Measurements from ENCODE around the gene MRPS31. TPM values are rescaled to one million over a fixed set of nuclear protein-coding genes. Genes with fewer than 3 reads are reported as not detected.

The MRPS31 gene
- total RNA-seq, 1 donor from 2014 or later, result 11.3 TPM

DNA sequence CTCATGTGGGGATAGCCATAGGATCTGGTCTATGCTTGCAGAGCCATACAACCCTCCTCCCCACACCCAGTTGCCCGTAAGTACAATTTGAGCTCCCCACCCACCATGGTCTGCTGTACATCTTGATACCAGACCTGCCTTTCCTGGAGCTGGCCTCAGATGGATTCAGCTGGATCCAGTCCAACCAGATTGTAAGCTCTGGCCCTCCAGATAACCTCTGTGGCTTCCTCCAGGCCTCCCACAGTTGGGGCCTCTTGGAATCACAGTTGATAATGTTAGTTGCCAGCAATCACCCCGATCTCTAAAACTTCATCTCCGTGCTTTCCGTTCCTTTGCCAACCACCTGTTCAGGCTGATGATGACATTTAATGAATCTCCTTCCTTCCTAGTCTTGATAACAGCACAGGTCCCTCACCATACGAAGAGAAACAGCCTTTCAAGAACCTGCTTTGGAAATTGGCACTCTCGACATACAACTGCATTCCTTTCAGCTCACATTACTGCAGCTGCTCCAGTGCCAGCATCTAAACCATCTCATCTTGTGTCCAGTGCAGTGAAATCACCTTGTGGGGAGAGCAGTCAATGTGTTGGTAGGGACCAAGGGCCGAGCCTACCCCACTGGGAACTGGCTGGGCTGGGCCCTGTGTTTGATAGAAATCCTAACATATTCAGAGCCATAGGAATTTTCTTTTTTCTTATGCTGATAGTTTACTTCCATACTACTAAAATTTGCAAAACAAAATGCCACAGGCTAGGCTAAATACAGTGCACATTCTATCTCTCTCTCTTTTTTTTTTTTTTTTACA is 89.4 kb downstream of the MRPS31 start:
- Histone ChIP-seq H3K27me3 (ENCODE audit: control insufficient read depth, insufficient read depth, low read length) (no peaks in the 10 kb centered on the region), H3K36me3 (ENCODE audit: control insufficient read depth, insufficient read depth, low read length) (no peaks in the 10 kb centered on the region), H3K4me3 (ENCODE audit: low read depth, low read length) (no peak overlapping the region)
- TF ChIP-seq CTCF (IDR thresholded peaks at IDR 0.05; ENCODE audit: insufficient read depth, low read length, severe bottlenecking), result no peak
- FAIRE-seq (no peak), DNase-seq (ENCODE audit: low read depth) (no peak)

- DNase-seq (ENCODE audit: low read depth) (no peak), FAIRE-seq (no peak)
- Histone ChIP-seq H3K4me3 (ENCODE audit: low read depth, low read length) (no peak overlapping the region), H3K36me3 (ENCODE audit: control insufficient read depth, insufficient read depth, low read length) (no peaks in the 10 kb centered on the region), H3K27me3 (ENCODE audit: control insufficient read depth, insufficient read depth, low read length) (no peaks in the 10 kb centered on the region)
- no peak for TF ChIP-seq CTCF (IDR thresholded peaks at IDR 0.05; ENCODE audit: insufficient read depth, low read length, severe bottlenecking)
Measured at GRCh38 chr13:40680659-40681323, 90.2 kb downstream of the MRPS31 start.

DNA sequence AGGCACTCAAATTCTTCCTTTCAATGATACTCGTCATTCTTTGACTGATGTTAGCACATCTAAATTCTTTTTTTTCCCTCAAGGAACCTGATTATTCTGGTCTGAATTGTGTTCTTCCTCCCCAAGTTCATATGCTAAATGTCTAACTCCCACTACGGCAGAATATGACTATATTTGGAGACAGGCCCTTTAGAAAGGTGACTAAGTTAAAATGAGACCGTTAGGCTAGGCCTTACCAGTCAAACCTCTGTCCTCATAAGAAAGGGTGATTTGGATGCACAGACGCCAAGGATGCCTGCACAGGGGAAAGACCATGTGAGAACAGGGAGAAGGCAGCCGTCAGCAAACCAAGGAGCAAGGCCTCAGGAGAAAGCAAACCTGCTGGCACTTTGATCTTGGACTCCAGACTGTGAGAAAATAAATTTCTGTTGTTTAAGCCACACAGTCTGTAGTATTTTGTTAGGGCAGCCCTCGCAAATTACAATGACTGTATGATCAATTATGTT is 91.5 kb downstream of the MRPS31 start:
- no peak for DNase-seq (ENCODE audit: low read depth)
- no peak overlapping the region for H3K4me3 ChIP-seq (ENCODE audit: low read depth, low read length)
- no peaks in the 10 kb centered on the region for H3K36me3 ChIP-seq (ENCODE audit: control insufficient read depth, insufficient read depth, low read length)
- no peak for FAIRE-seq
- no peaks in the 10 kb centered on the region for H3K27me3 ChIP-seq (ENCODE audit: control insufficient read depth, insufficient read depth, low read length)
- TF ChIP-seq CTCF (IDR thresholded peaks at IDR 0.05; ENCODE audit: insufficient read depth, low read length, severe bottlenecking), result no peak

Other genes starting within 250 kb of the MRPS31 start
- 7.6 and 12.2 TPM in 2 replicates for gene FOXO1, start 104.5 kb downstream of the MRPS31 start, total RNA-seq
- gene SLC25A15, start 18.4 kb upstream of the MRPS31 start, total RNA-seq, result 15.2 and 22.1 TPM in 2 replicates
- gene ELF1, start 248.1 kb upstream of the MRPS31 start, total RNA-seq, result 57.7 and 71.3 TPM in 2 replicates